Caco-2 (cell line): Measurements from ENCODE around the gene PLXDC2. TPM values are rescaled to one million over a fixed set of nuclear protein-coding genes. Genes with fewer than 3 reads are reported as not detected.

ENCODE experiments used
- BruUV-seq: library from RNA; stranded (reverse); fragments of 400-500 nt; replicated peaks from 2 replicates; lab custom pipeline; 2021; lab: Mats Ljungman, UMichigan
- CTCF ChIA-PET: fragments of 300-600 bp; sonication (Branson Sonifier 250); formaldehyde crosslinking; loops from one replicate; lab custom pipeline; 2022; ENCODE audit warnings: antibody characterized with exemption; lab: Charles Lee
- POLR2A ChIA-PET: fragments of 300-600 bp; sonication (Branson Sonifier 250); formaldehyde crosslinking; loops from one replicate; lab custom pipeline; 2022; ENCODE audit warnings: antibody characterized with exemption; lab: Charles Lee
- DNase-seq, 2 experiments: peaks; one replicate each; pipeline versions ENCODE4 v3.0.0 to v3.0.0-alpha.2; 2020 to 2022
- H3K27me3 ChIP-seq: replicated peaks from 2 replicates; pipeline ENCODE4 v1.6.0; 2011; ENCODE audit warnings: low read length; ENCODE audit not compliant: control insufficient read depth, insufficient read depth
- H3K36me3 ChIP-seq: 2 replicates; pipeline ENCODE4 v1.5.1; 2011; ENCODE audit warnings: low read length; ENCODE audit not compliant: control insufficient read depth, insufficient read depth
- H3K4me1 ChIP-seq: fragments of 250-450 bp; sonication (Bioruptor Pico); 2 replicates; pipeline ENCODE4 v1.5.1; 2020; ENCODE audit warnings: mild to moderate bottlenecking
- H3K4me3 ChIP-seq: 2 replicates; pipeline ENCODE4 v1.5.1; 2011; ENCODE audit warnings: low read depth, mild to moderate bottlenecking, control low read depth, low read length
- H3K9me3 ChIP-seq: fragments of 250-450 bp; sonication (Bioruptor Pico); 2 replicates; pipeline ENCODE4 v1.5.1; 2020; ENCODE audit warnings: mild to moderate bottlenecking, moderate library complexity
- H3K27ac Mint-ChIP-seq: one replicate; pipeline ENCODE4 v1.8.0; 2022; ENCODE audit warnings: mixed read lengths; ENCODE audit not compliant: unreplicated experiment
- H3K27me3 Mint-ChIP-seq: one replicate; pipeline ENCODE4 v1.8.0; 2022; ENCODE audit warnings: mixed read lengths; ENCODE audit not compliant: insufficient read depth, unreplicated experiment
- H3K36me3 Mint-ChIP-seq: one replicate; pipeline ENCODE4 v1.8.0; 2022; ENCODE audit warnings: mild to moderate bottlenecking, mixed read lengths; ENCODE audit not compliant: insufficient read depth, unreplicated experiment
- H3K4me1 Mint-ChIP-seq: one replicate; pipeline ENCODE4 v1.8.0; 2022; ENCODE audit warnings: low read depth, mixed read lengths; ENCODE audit not compliant: unreplicated experiment
- H3K4me3 Mint-ChIP-seq: one replicate; pipeline ENCODE4 v1.8.0; 2022; ENCODE audit warnings: mild to moderate bottlenecking, moderate library complexity, mixed read lengths; ENCODE audit not compliant: unreplicated experiment
- H3K9me3 Mint-ChIP-seq: one replicate; pipeline ENCODE4 v1.8.0; 2022; ENCODE audit warnings: mixed read lengths; ENCODE audit not compliant: unreplicated experiment
- CTCF ChIP-seq, 2 experiments: fragments of 200-600 bp in 1 of 2; IDR thresholded peaks; 1 replicate in 1 of 2; 2 replicates in 1 of 2; pipeline versions ENCODE4 v1.5.1 to v1.8.0; 2011 to 2022; ENCODE audit warnings: antibody characterized with exemption in 1 of 2, control low read depth in 1 of 2, inconsistent platforms in 1 of 2, low read depth in 1 of 2, low read length in 1 of 2, mild to moderate bottlenecking in 1 of 2, moderate library complexity in 1 of 2; ENCODE audit not compliant: insufficient read depth in 1 of 2, severe bottlenecking in 1 of 2, unreplicated experiment in 1 of 2
- intact Hi-C: fragments of 100-400 bp; cut with micrococcal nuclease; formaldehyde crosslinking; loops from one replicate; pipeline ENCODE4 v1.10.0; 2022; ENCODE audit not compliant: unreplicated experiment
- total RNA-seq: library from RNA; stranded (reverse); gene quantifications from 2 replicates; pipeline ENCODE4 v1.2.3, GENCODE V29; 2022

The PLXDC2 gene
- total RNA-seq, 1 experiment from 2014 or later = 0.54 TPM

- Mint-ChIP-seq H3K27ac (no peak overlapping the region), H3K9me3 (no peaks in the 10 kb centered on the region), H3K27me3 (no peaks in the 10 kb centered on the region), H3K4me1 (no peaks in the 10 kb centered on the region), H3K36me3 (no peaks in the 10 kb centered on the region), H3K4me3 (no peak overlapping the region)
- BruUV-seq = no TSS peak
- Histone ChIP-seq H3K4me3 (no peak overlapping the region), H3K9me3 (no peaks in the 10 kb centered on the region), H3K36me3 (no peaks in the 10 kb centered on the region), H3K27me3 (no peaks in the 10 kb centered on the region), H3K4me1 (no peaks in the 10 kb centered on the region)
- intact Hi-C loops = no loop called here
- POLR2A ChIA-PET = no interaction called here
- TF ChIP-seq CTCF (IDR thresholded peaks at IDR 0.05; ENCODE audit: insufficient read depth in 1 of 2, low read depth in 1 of 2, low read length in 1 of 2, severe bottlenecking in 1 of 2, unreplicated experiment in 1 of 2) = no peak
- CTCF ChIA-PET = no interaction called here
- no peak for DNase-seq
Observed at GRCh38 chr10:19891429-19891828, 75.2 kb downstream of the PLXDC2 start.

GRCh38 chr10:19892270-19892669 is 76.0 kb downstream of the PLXDC2 start:
- H3K4me3 ChIP-seq = no peak overlapping the region
- no peaks in the 10 kb centered on the region for H3K27me3 ChIP-seq
- ChIA-PET CTCF (no interaction called here), POLR2A (interaction anchor here (0.6 kb wide), 1 partner anchor 209 kb away, joined by 4 read pairs; no protein-coding TSS in a partner anchor)
- H3K27ac Mint-ChIP-seq = no peak overlapping the region
- H3K9me3 ChIP-seq = no peaks in the 10 kb centered on the region
- no peaks in the 10 kb centered on the region for H3K4me1 Mint-ChIP-seq
- no peak for DNase-seq
- no peaks in the 10 kb centered on the region for H3K27me3 Mint-ChIP-seq
- TF ChIP-seq CTCF (IDR thresholded peaks at IDR 0.05; ENCODE audit: insufficient read depth in 1 of 2, low read depth in 1 of 2, low read length in 1 of 2, severe bottlenecking in 1 of 2, unreplicated experiment in 1 of 2) = no peak
- H3K36me3 Mint-ChIP-seq = no peaks in the 10 kb centered on the region
- intact Hi-C loops = no loop called here
- no peaks in the 10 kb centered on the region for H3K9me3 Mint-ChIP-seq
- no TSS peak for BruUV-seq
- no peaks in the 10 kb centered on the region for H3K4me1 ChIP-seq
- no peak overlapping the region for H3K4me3 Mint-ChIP-seq
- H3K36me3 ChIP-seq = no peaks in the 10 kb centered on the region

GRCh38 chr10:19892677-19893076 is 76.4 kb downstream of the PLXDC2 start:
- Mint-ChIP-seq H3K36me3 (no peaks in the 10 kb centered on the region), H3K27me3 (no peaks in the 10 kb centered on the region), H3K4me1 (no peaks in the 10 kb centered on the region), H3K4me3 (no peak overlapping the region), H3K9me3 (no peaks in the 10 kb centered on the region), H3K27ac (no peak overlapping the region)
- no peak for DNase-seq
- H3K4me3 ChIP-seq = no peak overlapping the region
- no TSS peak for BruUV-seq
- no peaks in the 10 kb centered on the region for H3K9me3 ChIP-seq
- CTCF ChIA-PET = no interaction called here
- no peaks in the 10 kb centered on the region for H3K27me3 ChIP-seq
- POLR2A ChIA-PET = interaction anchor here (0.6 kb wide), 1 partner anchor 210 kb away, joined by 4 read pairs; no protein-coding TSS in a partner anchor
- no peak for TF ChIP-seq CTCF (IDR thresholded peaks at IDR 0.05; ENCODE audit: insufficient read depth in 1 of 2, low read depth in 1 of 2, low read length in 1 of 2, severe bottlenecking in 1 of 2, unreplicated experiment in 1 of 2)
- intact Hi-C loops = no loop called here
- H3K36me3 ChIP-seq = no peaks in the 10 kb centered on the region
- H3K4me1 ChIP-seq = no peaks in the 10 kb centered on the region
